HepG2 (cell line): ENCODE results near the gene AHCYL1. TPM values are rescaled to one million over a fixed set of nuclear protein-coding genes. Genes with fewer than 3 reads are reported as not detected.

Source experiments
- ATAC-seq: fragments of 200-7000 bp; cut with Tn5 transposase; 3 replicates; pipeline ENCODE4 v1.9.1; 2020; ENCODE audit warnings: mild to moderate bottlenecking, moderate library complexity
- BruUV-seq: library from RNA; stranded (reverse); fragments of 400-500 nt; replicated peaks from 2 replicates; lab custom pipeline; 2021; lab: Mats Ljungman, UMichigan
- CTCF ChIA-PET: fragments of 300-600 bp; formaldehyde crosslinking; extraction: SDS; loops from one replicate; lab custom pipeline; 2021; ENCODE audit warnings: low total read pairs, inconsistent platforms, low intra/inter-chr PET ratio; lab: Yijun Ruan, JAX
- POLR2A ChIA-PET: fragments of 350-600 bp; sonication (Branson Sonifier 250); formaldehyde crosslinking; loops from one replicate; lab custom pipeline; 2020; ENCODE audit warnings: antibody characterized with exemption, inconsistent platforms; lab: Yijun Ruan, JAX
- DNase-seq: peaks from one replicate; pipeline ENCODE4 v3.0.0-alpha.2; 2015; ENCODE audit warnings: low spot score
- FAIRE-seq: peaks from 3 replicates; lab custom pipeline; 2011; peaks lifted over from hg19 to GRCh38; lab: Jason Lieb, UNC
- H2AFZ ChIP-seq: one replicate; pipeline ENCODE4 v1.6.1; 2011; ENCODE audit warnings: low read length, inconsistent platforms
- H3K27ac ChIP-seq: fragments of 300-600 bp; 3 replicates; pipeline ENCODE4 v1.8.0; 2011; ENCODE audit warnings: mixed run types, mild to moderate bottlenecking, mixed read lengths, low read length, inconsistent platforms; ENCODE audit not compliant: insufficient read depth; ENCODE audit errors: extremely low read length
- H3K27me3 ChIP-seq, 2 experiments: fragments of 200-600 bp in 1 of 2; 2 replicates in 1 of 2; 3 replicates in 1 of 2; pipeline versions ENCODE4 v1.6.0 to v1.8.0; 2011; ENCODE audit warnings: low read length in 2 of 2, mild to moderate bottlenecking in 2 of 2, moderate library complexity in 2 of 2, inconsistent platforms in 1 of 2; ENCODE audit not compliant: insufficient read depth in 2 of 2, control insufficient read depth in 1 of 2
- H3K36me3 ChIP-seq, 2 experiments: fragments of 200-600 bp in 1 of 2; replicated peaks in 1 of 2; 2 replicates in 1 of 2; 3 replicates in 1 of 2; pipeline versions ENCODE4 v1.5.1 to v1.8.0; 2011; ENCODE audit warnings: low read length in 2 of 2, inconsistent platforms in 1 of 2; ENCODE audit not compliant: insufficient read depth in 2 of 2, control insufficient read depth in 1 of 2
- H3K4me1 ChIP-seq: 2 replicates; pipeline ENCODE4 v1.5.1; 2012; ENCODE audit warnings: low read length, inconsistent platforms; ENCODE audit not compliant: insufficient read depth
- H3K4me2 ChIP-seq: 2 replicates; pipeline ENCODE4 v1.6.0; 2011; ENCODE audit warnings: low read depth, low read length, inconsistent platforms
- H3K4me3 ChIP-seq, 3 experiments: fragments of 200-600 bp in 1 of 3; sonication (generic), shearing (Covaris generic) in 1 of 3; replicated peaks in 1 of 3; 2 replicates each; pipeline ENCODE4 v1.5.1; 2011 to 2016; ENCODE audit warnings: low read length in 3 of 3, inconsistent platforms in 2 of 3, low read depth in 2 of 3, mild to moderate bottlenecking in 2 of 3, control low read depth in 1 of 3, mixed read lengths in 1 of 3; ENCODE audit not compliant: insufficient read depth in 1 of 3
- H3K79me2 ChIP-seq: one replicate; pipeline ENCODE4 v1.6.1; 2011; ENCODE audit warnings: low read length, inconsistent platforms; ENCODE audit not compliant: insufficient read depth
- H3K9ac ChIP-seq: 2 replicates; pipeline ENCODE4 v1.6.0; 2011; ENCODE audit warnings: mild to moderate bottlenecking, low read depth, low read length, inconsistent platforms; ENCODE audit not compliant: insufficient read depth
- H3K9me3 ChIP-seq: 2 replicates; pipeline ENCODE4 v1.5.1; 2012; ENCODE audit warnings: mild to moderate bottlenecking, low read length
- H4K20me1 ChIP-seq: 2 replicates; pipeline ENCODE4 v1.6.0; 2011; ENCODE audit warnings: inconsistent platforms, mild to moderate bottlenecking, low read length, moderate library complexity; ENCODE audit not compliant: insufficient read depth
- AGO2 ChIP-seq: fragments of 200-400 bp; formaldehyde crosslinking; optimal IDR thresholded peaks from 2 replicates; pipeline ENCODE3; 2017; ENCODE audit warnings: mild to moderate bottlenecking, low read depth, low read length, moderate library complexity
- DR1 ChIP-seq: sonication (generic); formaldehyde crosslinking; IDR thresholded peaks from 2 replicates; pipeline ENCODE4 v1.8.0; 2021; ENCODE audit warnings: mild to moderate bottlenecking, missing genetic modification reagents, inconsistent platforms
- NFIC ChIP-seq: IDR thresholded peaks from 2 replicates; pipeline ENCODE4 v1.6.1; 2012; ENCODE audit warnings: mild to moderate bottlenecking, low read length, inconsistent platforms
- ZFP62 ChIP-seq: sonication (generic); formaldehyde crosslinking; IDR thresholded peaks from 2 replicates; pipeline ENCODE4 v1.4.0; 2020; ENCODE audit warnings: missing genetic modification reagents
- ZNF431 ChIP-seq: sonication (generic); formaldehyde crosslinking; IDR thresholded peaks from 2 replicates; pipeline ENCODE4 v1.9.0; 2022; ENCODE audit warnings: missing genetic modification reagents, low read depth, mild to moderate bottlenecking, borderline replicate concordance
- ZNF768 ChIP-seq: sonication (generic); formaldehyde crosslinking; IDR thresholded peaks from 2 replicates; pipeline ENCODE4 v1.4.0; 2020; ENCODE audit warnings: missing genetic modification reagents
- WGBS: methylation state at CpG from one replicate; pipeline ENCODE4 v1.1.6; 2017; ENCODE audit warnings: low lambda C conversion rate; 5-methylcytosine and 5-hydroxymethylcytosine counted together
- in situ Hi-C: cut with HindIII; loops from 2 replicates; pipeline ENCODE4 v1.10.0; 2017; ENCODE audit warnings: low pct_unique_long_range_greater_than_20kb; ENCODE audit not compliant: extremely low pct_ligation_motif_present
- intact Hi-C: fragments of 100-400 bp; cut with micrococcal nuclease; formaldehyde crosslinking; loops from one replicate; pipeline ENCODE4 v1.10.0; 2022; ENCODE audit not compliant: unreplicated experiment
- polyA plus RNA-seq, 8 experiments: library from polyadenylated mRNA; depleted of rRNA in 3 of 8; stranded (reverse) in 7 of 8; unstranded in 1 of 8; fragments of >200 nt; fragmentation: Illumina TruSeq in 4 of 8; extraction: Trizol in 4 of 8; gene quantifications; 2 replicates each; pipeline versions ENCODE4 v1.2.1 to v1.2.3, GENCODE V29; 2011 to 2016; ENCODE audit warnings: low read depth in 4 of 8, missing spikeins in 1 of 8, mixed read lengths in 1 of 8; ENCODE audit not compliant: insufficient read depth in 1 of 8
- total RNA-seq, 5 experiments: library from RNA; depleted of rRNA; stranded (reverse); fragments of >200 nt; fragmentation: Illumina TruSeq; extraction: Trizol; gene quantifications; 2 replicates each; pipeline ENCODE4 v1.2.3, GENCODE V29; 2016; ENCODE audit warnings: low read depth in 1 of 5
- TF ChIP-seq, protein P1 (sequence below): IDR thresholded peaks from 2 replicates; pipeline ENCODE4 v1.6.1; 2016; ENCODE audit warnings: low read depth, missing genetic modification reagents, missing compliant biosample characterization
- TF ChIP-seq, protein P2 (sequence below): sonication (generic); formaldehyde crosslinking; IDR thresholded peaks from 2 replicates; pipeline ENCODE4 v1.8.1; 2022; ENCODE audit warnings: low read depth, mild to moderate bottlenecking, missing genetic modification reagents

AHCYL1 gene
- total and polyA plus RNA-seq, 2 of the 13 experiments (the other 11 are each of a cell fraction or from before 2014, with no cell fraction given), result 40.9 to 76.3 TPM

DNA sequence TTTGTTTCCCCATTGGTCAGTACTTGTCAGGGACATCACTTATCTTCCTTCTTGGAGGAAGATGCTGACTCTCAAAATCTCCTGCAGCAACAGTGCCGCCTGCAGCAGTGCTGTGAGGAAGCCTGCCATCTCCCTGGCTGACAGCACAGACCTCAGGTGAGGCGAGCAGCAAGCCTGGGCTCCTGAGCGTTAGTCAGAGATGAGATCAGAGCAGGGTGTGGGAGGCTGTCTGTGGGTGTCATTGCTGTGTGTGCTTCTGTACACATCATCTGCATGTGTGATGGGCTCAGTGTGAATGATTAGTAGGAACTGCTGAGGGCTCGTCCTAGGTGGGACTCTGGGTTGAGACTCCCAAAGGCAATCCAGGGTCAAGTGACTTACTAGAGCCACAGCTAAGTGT is 56.0 kb downstream of the AHCYL1 start:
- in situ Hi-C loops, result no loop called here
- no peaks in the 10 kb centered on the region for H4K20me1 ChIP-seq
- DNase-seq, result no peak
- 100% methylated on average over 1 of the region's 4 CpGs for WGBS
- H3K9ac ChIP-seq, result no peak overlapping the region
- no peak for FAIRE-seq
- no peak overlapping the region for H3K4me2 ChIP-seq
- no TSS peak for BruUV-seq
- H2AFZ ChIP-seq, result no peak overlapping the region
- intact Hi-C loops, result no loop called here
- peaks cover 15% of the 10 kb centered on the region for H3K79me2 ChIP-seq
- H3K9me3 ChIP-seq, result no peaks in the 10 kb centered on the region
- H3K27me3 ChIP-seq, result no peaks in the 10 kb centered on the region
- peaks cover 12% of the 10 kb centered on the region for H3K4me1 ChIP-seq
- POLR2A ChIA-PET, result no interaction called here
- H3K4me3 ChIP-seq, result no peak overlapping the region
- TF ChIP-seq NFIC (no peak), AGO2 (no peak), ZNF431 (CRISPR knock-in tag) (no peak), ZFP62 (CRISPR knock-in tag) (no peak), ZNF768 (CRISPR knock-in tag) (no peak), DR1 (no peak)
- TF ChIP-seq, protein P1, sequence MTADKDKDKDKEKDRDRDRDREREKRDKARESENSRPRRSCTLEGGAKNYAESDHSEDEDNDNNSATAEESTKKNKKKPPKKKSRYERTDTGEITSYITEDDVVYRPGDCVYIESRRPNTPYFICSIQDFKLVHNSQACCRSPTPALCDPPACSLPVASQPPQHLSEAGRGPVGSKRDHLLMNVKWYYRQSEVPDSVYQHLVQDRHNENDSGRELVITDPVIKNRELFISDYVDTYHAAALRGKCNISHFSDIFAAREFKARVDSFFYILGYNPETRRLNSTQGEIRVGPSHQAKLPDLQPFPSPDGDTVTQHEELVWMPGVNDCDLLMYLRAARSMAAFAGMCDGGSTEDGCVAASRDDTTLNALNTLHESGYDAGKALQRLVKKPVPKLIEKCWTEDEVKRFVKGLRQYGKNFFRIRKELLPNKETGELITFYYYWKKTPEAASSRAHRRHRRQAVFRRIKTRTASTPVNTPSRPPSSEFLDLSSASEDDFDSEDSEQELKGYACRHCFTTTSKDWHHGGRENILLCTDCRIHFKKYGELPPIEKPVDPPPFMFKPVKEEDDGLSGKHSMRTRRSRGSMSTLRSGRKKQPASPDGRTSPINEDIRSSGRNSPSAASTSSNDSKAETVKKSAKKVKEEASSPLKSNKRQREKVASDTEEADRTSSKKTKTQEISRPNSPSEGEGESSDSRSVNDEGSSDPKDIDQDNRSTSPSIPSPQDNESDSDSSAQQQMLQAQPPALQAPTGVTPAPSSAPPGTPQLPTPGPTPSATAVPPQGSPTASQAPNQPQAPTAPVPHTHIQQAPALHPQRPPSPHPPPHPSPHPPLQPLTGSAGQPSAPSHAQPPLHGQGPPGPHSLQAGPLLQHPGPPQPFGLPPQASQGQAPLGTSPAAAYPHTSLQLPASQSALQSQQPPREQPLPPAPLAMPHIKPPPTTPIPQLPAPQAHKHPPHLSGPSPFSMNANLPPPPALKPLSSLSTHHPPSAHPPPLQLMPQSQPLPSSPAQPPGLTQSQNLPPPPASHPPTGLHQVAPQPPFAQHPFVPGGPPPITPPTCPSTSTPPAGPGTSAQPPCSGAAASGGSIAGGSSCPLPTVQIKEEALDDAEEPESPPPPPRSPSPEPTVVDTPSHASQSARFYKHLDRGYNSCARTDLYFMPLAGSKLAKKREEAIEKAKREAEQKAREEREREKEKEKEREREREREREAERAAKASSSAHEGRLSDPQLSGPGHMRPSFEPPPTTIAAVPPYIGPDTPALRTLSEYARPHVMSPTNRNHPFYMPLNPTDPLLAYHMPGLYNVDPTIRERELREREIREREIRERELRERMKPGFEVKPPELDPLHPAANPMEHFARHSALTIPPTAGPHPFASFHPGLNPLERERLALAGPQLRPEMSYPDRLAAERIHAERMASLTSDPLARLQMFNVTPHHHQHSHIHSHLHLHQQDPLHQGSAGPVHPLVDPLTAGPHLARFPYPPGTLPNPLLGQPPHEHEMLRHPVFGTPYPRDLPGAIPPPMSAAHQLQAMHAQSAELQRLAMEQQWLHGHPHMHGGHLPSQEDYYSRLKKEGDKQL (CRISPR knock-in tag), result no peak
- TF ChIP-seq, protein P2, sequence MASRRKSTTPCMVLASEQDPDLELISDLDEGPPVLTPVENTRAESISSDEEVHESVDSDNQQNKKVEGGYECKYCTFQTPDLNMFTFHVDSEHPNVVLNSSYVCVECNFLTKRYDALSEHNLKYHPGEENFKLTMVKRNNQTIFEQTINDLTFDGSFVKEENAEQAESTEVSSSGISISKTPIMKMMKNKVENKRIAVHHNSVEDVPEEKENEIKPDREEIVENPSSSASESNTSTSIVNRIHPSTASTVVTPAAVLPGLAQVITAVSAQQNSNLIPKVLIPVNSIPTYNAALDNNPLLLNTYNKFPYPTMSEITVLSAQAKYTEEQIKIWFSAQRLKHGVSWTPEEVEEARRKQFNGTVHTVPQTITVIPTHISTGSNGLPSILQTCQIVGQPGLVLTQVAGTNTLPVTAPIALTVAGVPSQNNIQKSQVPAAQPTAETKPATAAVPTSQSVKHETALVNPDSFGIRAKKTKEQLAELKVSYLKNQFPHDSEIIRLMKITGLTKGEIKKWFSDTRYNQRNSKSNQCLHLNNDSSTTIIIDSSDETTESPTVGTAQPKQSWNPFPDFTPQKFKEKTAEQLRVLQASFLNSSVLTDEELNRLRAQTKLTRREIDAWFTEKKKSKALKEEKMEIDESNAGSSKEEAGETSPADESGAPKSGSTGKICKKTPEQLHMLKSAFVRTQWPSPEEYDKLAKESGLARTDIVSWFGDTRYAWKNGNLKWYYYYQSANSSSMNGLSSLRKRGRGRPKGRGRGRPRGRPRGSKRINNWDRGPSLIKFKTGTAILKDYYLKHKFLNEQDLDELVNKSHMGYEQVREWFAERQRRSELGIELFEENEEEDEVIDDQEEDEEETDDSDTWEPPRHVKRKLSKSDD (CRISPR knock-in tag), result no peak
- no peak for ATAC-seq
- CTCF ChIA-PET, result no interaction called here
- H3K36me3 ChIP-seq, result peaks cover 36 to 74% of the 10 kb centered on the region in 2 experiments
- H3K27ac ChIP-seq, result no peak overlapping the region
